Fibroblast of skin of left quadriceps (primary cell): Measurements from ENCODE around the gene PFN4.
"Not testable (repeated sequence)": the region's sequence is repeated elsewhere in the genome, so short reads cannot be mapped to it uniquely, and the experiment has no call there.

ENCODE experiments used
- DNase-seq, 2 experiments: peaks; one replicate each; pipeline ENCODE4 v3.0.0-alpha.2; 2013; ENCODE audit warnings: low read depth in 2 of 2

Gene PFN4

GRCh38 chr2:24111407-24111901 lies 11.7 kb downstream of the PFN4 start:
- peak; percentile 20 to 27 for DNase-seq

GRCh38 chr2:24110660-24111303 lies 12.4 kb downstream of the PFN4 start:
- no peak for DNase-seq

- not testable (repeated sequence) for DNase-seq
These were observed 13.7 kb downstream of the PFN4 start for GRCh38 chr2:24109431-24109830.

GRCh38 chr2:24107336-24107735 lies 15.8 kb downstream of the PFN4 start:
- DNase-seq = no peak

GRCh38 chr2:24106786-24107185 lies 16.3 kb downstream of the PFN4 start:
- DNase-seq = no peak

GRCh38 chr2:24105816-24106215 lies 17.3 kb downstream of the PFN4 start:
- no peak for DNase-seq

GRCh38 chr2:24104906-24105305 lies 18.2 kb downstream of the PFN4 start:
- DNase-seq = no peak

- DNase-seq = no peak
These were observed 19.0 kb downstream of the PFN4 start for GRCh38 chr2:24104110-24104650.

GRCh38 chr2:24102677-24103076 lies 20.5 kb downstream of the PFN4 start:
- DNase-seq = no peak

GRCh38 chr2:24101992-24102391 lies 21.1 kb downstream of the PFN4 start:
- no peak for DNase-seq

GRCh38 chr2:24100732-24101131 lies 22.4 kb downstream of the PFN4 start:
- DNase-seq = not testable (repeated sequence)

GRCh38 chr2:24095171-24095677 lies 27.9 kb downstream of the PFN4 start:
- DNase-seq = not testable (repeated sequence)

GRCh38 chr2:24093270-24093669 lies 29.9 kb downstream of the PFN4 start:
- DNase-seq = not testable (repeated sequence)

GRCh38 chr2:24088821-24089359 lies 34.2 kb downstream of the PFN4 start:
- DNase-seq = no peak

- DNase-seq = no peak
These were observed 36.1 kb downstream of the PFN4 start for GRCh38 chr2:24087032-24087431.

GRCh38 chr2:24086241-24086640 lies 36.9 kb downstream of the PFN4 start:
- no peak for DNase-seq

- DNase-seq = no peak
These were observed 38.0 kb downstream of the PFN4 start for GRCh38 chr2:24085200-24085489.

GRCh38 chr2:24084386-24085199 lies 38.5 kb downstream of the PFN4 start, which contains the start of gene TP53I3:
Gene TP53I3, minus strand, starts transcription at chr2:24084834. Its CDS starts 508 bp downstream, at chr2:24084326.
- peak; percentile 73 to 75 for DNase-seq

GRCh38 chr2:24083567-24084385 lies 39.4 kb downstream of the PFN4 start:
- DNase-seq = peak; percentile 68 to 73

GRCh38 chr2:24082787-24083566 lies 40.2 kb downstream of the PFN4 start:
- DNase-seq = no peak

GRCh38 chr2:24080701-24081100 lies 42.4 kb downstream of the PFN4 start:
- DNase-seq = no peak
